ENCODE results near the gene CARNS1.

DNA sequence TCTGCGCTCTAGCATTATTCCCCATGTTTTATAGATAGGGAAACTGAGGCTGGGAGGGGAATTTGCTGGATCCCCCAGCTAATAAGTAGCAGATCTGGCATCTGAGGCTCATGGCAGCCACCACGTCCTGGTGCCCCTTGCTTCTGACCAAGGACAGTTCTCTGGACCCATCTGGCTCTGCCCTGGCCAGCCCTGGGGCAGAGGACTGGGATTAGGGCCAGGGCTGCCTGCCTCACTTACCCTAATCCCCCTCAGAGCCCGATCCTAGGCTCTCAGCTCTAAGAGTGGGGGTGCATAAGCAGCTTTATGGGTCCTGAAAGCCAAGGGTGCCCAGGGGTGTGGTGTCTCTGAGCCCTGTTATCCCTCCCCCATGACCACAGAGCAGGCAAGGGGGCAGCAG lies 39.6 kb downstream of the CARNS1 start, which contains the start of gene CABP4:
- TF ChIP-seq EP300 (IDR thresholded peaks at IDR 0.05; ENCODE audit: low read depth in 2 of 2, low read length in 2 of 2) (no peak), EP300 (CRISPR knock-in tag; IDR thresholded peaks at IDR 0.05; ENCODE audit: borderline replicate concordance) (no peak), YY1 (IDR thresholded peaks at IDR 0.05; ENCODE audit: insufficient read depth, insufficient replicate concordance, low read depth, low read length) (no peak)
